Stimulated activated naive CD8-positive, alpha-beta T cell treated with anti-CD3 and anti-CD28 coated beads, Interleukin-15, amount 100 ng/mL, for 72 hours (primary cell): ENCODE measurements around the gene BMP7.
"Not testable (repeated sequence)": the region's sequence is repeated elsewhere in the genome, so short reads cannot be mapped to it uniquely, and the experiment has no call there.

Experiments
- ATAC-seq: fragments of 150-1000 bp; cut with Tn5 transposase; 2 replicates; pipeline ENCODE4 v1.10.0; 2021; ENCODE audit warnings: mild to moderate bottlenecking, moderate library complexity
- DNase-seq, 2 donors: peaks; one replicate each; pipeline ENCODE4 v3.0.0; 2021 to 2022
- H3K27ac Mint-ChIP-seq, 2 donors: one replicate each; pipeline ENCODE4 v1.8.0; 2022; ENCODE audit warnings: mild to moderate bottlenecking in 2 of 2, mixed read lengths in 2 of 2, moderate library complexity in 2 of 2
- H3K27me3 Mint-ChIP-seq: one replicate; pipeline ENCODE4 v1.8.0; 2022; ENCODE audit warnings: mixed read lengths
- H3K4me1 Mint-ChIP-seq: one replicate; pipeline ENCODE4 v1.8.0; 2022; ENCODE audit warnings: mild to moderate bottlenecking, mixed read lengths
- H3K4me3 Mint-ChIP-seq, 2 donors: one replicate each; pipeline ENCODE4 v1.8.0; 2022; ENCODE audit warnings: mild to moderate bottlenecking in 2 of 2, mixed read lengths in 2 of 2, moderate library complexity in 1 of 2
- H3K9me3 Mint-ChIP-seq, 2 donors: one replicate each; pipeline ENCODE4 v1.8.0; 2022; ENCODE audit warnings: mixed read lengths in 2 of 2

The BMP7 gene

GRCh38 chr20:57239324-57239723 is 27.1 kb downstream of the BMP7 start:
- not testable (repeated sequence) for ATAC-seq, DNase-seq, H3K27ac Mint-ChIP-seq, H3K4me1 Mint-ChIP-seq, H3K4me3 Mint-ChIP-seq
- H3K9me3 Mint-ChIP-seq = peaks cover 5 to 22% of the 10 kb centered on the region in 2 donors
- H3K27me3 Mint-ChIP-seq = peaks cover 54% of the 10 kb centered on the region

DNA sequence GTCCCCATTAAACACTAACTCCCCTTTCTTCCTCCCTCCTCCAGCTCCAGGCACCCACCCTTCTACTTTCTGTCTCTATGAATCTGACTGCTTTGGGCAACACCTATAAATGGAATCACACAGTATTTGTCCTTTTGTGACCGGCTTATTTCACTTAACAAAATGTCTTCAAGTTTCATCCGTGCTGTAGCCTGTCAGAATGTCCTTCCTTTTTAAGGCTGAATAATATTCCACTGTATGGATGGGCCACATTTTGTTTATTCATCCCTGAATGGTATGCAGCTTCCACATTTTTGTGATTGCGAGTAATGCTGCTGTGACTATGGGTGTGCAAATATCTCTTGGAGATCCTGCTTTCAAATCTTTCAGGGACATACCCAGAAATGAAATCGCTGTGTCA is 28.4 kb downstream of the BMP7 start:
- H3K9me3 Mint-ChIP-seq = peaks cover 5 to 22% of the 10 kb centered on the region in 2 donors
- DNase-seq = no peak
- peaks cover 59% of the 10 kb centered on the region for H3K27me3 Mint-ChIP-seq
- H3K4me3 Mint-ChIP-seq = no peak overlapping the region
- no peaks in the 10 kb centered on the region for H3K4me1 Mint-ChIP-seq
- H3K27ac Mint-ChIP-seq = no peak overlapping the region
- no peak for ATAC-seq

GRCh38 chr20:57237585-57237953 is 28.9 kb downstream of the BMP7 start:
- DNase-seq = no peak
- Mint-ChIP-seq H3K4me1 (no peaks in the 10 kb centered on the region), H3K27ac (no peak overlapping the region), H3K27me3 (peaks cover 59% of the 10 kb centered on the region), H3K4me3 (no peak overlapping the region), H3K9me3 (peaks cover 5 to 22% of the 10 kb centered on the region in 2 donors)
- no peak for ATAC-seq

DNA sequence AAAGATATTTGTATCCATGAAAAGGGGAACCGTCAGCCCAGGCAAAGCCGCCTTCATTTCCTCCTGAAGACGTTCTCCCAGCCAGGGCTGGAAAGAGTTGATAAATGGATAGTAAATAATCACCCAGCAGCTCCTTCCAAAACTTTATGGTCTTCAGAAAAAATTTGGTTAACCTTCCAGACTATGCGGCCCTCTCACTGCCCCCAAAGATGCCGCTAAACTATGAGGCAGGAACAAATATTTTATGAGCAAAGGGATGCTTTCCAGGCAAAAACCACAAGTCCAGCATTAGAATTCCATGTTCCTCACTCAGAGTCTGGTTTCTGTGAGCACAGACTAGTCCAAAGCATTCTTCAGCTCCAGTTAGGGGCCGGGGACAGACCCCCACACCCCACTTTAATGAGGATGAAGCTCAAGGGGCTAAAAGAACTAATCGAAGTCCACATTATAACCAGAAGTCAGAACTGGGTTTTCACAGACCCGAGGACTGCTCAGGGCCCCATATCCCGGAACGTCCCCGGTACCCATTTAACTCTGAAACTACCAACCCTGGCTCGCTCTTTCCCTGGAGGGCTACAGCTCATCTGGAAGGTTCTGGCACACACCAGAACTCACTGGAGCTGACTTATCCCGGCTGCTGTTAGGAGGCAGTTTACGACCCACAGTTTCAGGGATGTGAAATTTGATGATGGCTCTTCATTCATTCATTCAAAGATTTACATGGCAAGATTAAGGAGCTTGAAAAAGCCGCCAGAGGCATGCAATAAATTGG is 29.4 kb downstream of the BMP7 start:
- H3K9me3 Mint-ChIP-seq = peaks cover 5 to 22% of the 10 kb centered on the region in 2 donors
- H3K4me1 Mint-ChIP-seq = no peaks in the 10 kb centered on the region

GRCh38 chr20:57234556-57235251 is 31.7 kb downstream of the BMP7 start:
- no peak overlapping the region for H3K27ac Mint-ChIP-seq
- H3K4me1 Mint-ChIP-seq = no peaks in the 10 kb centered on the region
- DNase-seq (no peak), ATAC-seq (no peak)
- H3K27me3 Mint-ChIP-seq = peaks cover 64% of the 10 kb centered on the region
- H3K9me3 Mint-ChIP-seq = peaks cover 0 to 12% of the 10 kb centered on the region in 2 donors
- H3K4me3 Mint-ChIP-seq = no peak overlapping the region

More for the DNA sequence above, 29.4 kb downstream of the BMP7 start:
- Mint-ChIP-seq H3K27me3 (peaks cover 63% of the 10 kb centered on the region), H3K4me3 (no peak overlapping the region), H3K27ac (no peak overlapping the region)
- DNase-seq = no peak
- no peak for ATAC-seq

- Mint-ChIP-seq H3K4me3 (no peak overlapping the region), H3K27me3 (peaks cover 57% of the 10 kb centered on the region), H3K9me3 (no peaks in the 10 kb centered on the region), H3K4me1 (no peaks in the 10 kb centered on the region), H3K27ac (no peak overlapping the region)
- ATAC-seq (no peak), DNase-seq (no peak)
Observed at GRCh38 chr20:57231951-57232428, 34.5 kb downstream of the BMP7 start.

- ATAC-seq = no peak
- no peak for DNase-seq
- Mint-ChIP-seq H3K27ac (peak overlapping the region in 1 of 2 donors; percentile 75), H3K9me3 (no peaks in the 10 kb centered on the region), H3K4me1 (no peaks in the 10 kb centered on the region), H3K4me3 (no peak overlapping the region), H3K27me3 (peaks cover 50% of the 10 kb centered on the region)
Observed at GRCh38 chr20:57231161-57231560, 35.3 kb downstream of the BMP7 start.

GRCh38 chr20:57230247-57230646 is 36.2 kb downstream of the BMP7 start:
- Mint-ChIP-seq H3K27ac (no peak overlapping the region), H3K4me3 (no peak overlapping the region), H3K4me1 (no peaks in the 10 kb centered on the region)

DNA sequence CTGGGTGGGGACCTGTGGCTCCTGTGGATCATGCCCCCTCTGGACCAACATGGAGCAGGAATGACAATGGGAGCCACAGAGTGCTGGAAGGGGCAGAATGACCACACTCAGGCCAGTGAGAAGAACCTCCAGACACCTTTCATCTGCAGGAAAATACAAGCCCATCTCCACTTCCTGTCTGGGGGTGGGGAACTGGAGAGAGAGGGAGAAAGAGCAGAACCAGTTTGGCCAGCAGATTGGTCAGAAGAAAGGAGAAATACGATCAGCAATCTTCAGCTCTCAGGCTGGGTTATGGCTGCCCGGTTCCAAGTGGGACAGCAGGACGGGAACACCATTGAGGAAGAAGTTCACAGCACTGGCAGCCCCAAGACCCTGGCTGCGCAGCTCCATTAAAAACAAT is 37.0 kb downstream of the BMP7 start:
- peaks cover 39% of the 10 kb centered on the region for H3K27me3 Mint-ChIP-seq
- DNase-seq (no peak), ATAC-seq (no peak)
- no peaks in the 10 kb centered on the region for H3K4me1 Mint-ChIP-seq
- no peaks in the 10 kb centered on the region for H3K9me3 Mint-ChIP-seq
- H3K27ac Mint-ChIP-seq = no peak overlapping the region
- no peak overlapping the region for H3K4me3 Mint-ChIP-seq

More at GRCh38 chr20:57230247-57230646, 36.2 kb downstream of the BMP7 start:
- peaks cover 47% of the 10 kb centered on the region for H3K27me3 Mint-ChIP-seq
- DNase-seq (no peak), ATAC-seq (no peak)
- no peaks in the 10 kb centered on the region for H3K9me3 Mint-ChIP-seq

GRCh38 chr20:57225830-57226229 is 40.6 kb downstream of the BMP7 start:
- H3K27ac Mint-ChIP-seq = no peak overlapping the region
- DNase-seq (no peak), ATAC-seq (no peak)
- no peaks in the 10 kb centered on the region for H3K4me1 Mint-ChIP-seq
- H3K27me3 Mint-ChIP-seq = peaks cover 26% of the 10 kb centered on the region
- H3K4me3 Mint-ChIP-seq = no peak overlapping the region
- no peaks in the 10 kb centered on the region for H3K9me3 Mint-ChIP-seq

GRCh38 chr20:57225197-57225733 is 41.2 kb downstream of the BMP7 start:
- H3K4me1 Mint-ChIP-seq = no peaks in the 10 kb centered on the region
- DNase-seq = no peak
- ATAC-seq = no peak
- peaks cover 26% of the 10 kb centered on the region for H3K27me3 Mint-ChIP-seq
- no peaks in the 10 kb centered on the region for H3K9me3 Mint-ChIP-seq
- no peak overlapping the region for H3K27ac Mint-ChIP-seq
- H3K4me3 Mint-ChIP-seq = no peak overlapping the region

- Mint-ChIP-seq H3K9me3 (no peaks in the 10 kb centered on the region), H3K4me1 (no peaks in the 10 kb centered on the region), H3K27ac (no peak overlapping the region), H3K27me3 (peaks cover 26% of the 10 kb centered on the region), H3K4me3 (no peak overlapping the region)
- no peak for DNase-seq
- no peak for ATAC-seq
Observed at GRCh38 chr20:57224641-57225138, 41.8 kb downstream of the BMP7 start.

GRCh38 chr20:57223648-57224489 is 42.6 kb downstream of the BMP7 start:
- Mint-ChIP-seq H3K27me3 (peaks cover 18% of the 10 kb centered on the region), H3K27ac (peak overlapping the region in 1 of 2 donors; percentile 3), H3K4me3 (no peak overlapping the region), H3K4me1 (no peaks in the 10 kb centered on the region), H3K9me3 (no peaks in the 10 kb centered on the region)
- no peak for ATAC-seq
- no peak for DNase-seq

DNA sequence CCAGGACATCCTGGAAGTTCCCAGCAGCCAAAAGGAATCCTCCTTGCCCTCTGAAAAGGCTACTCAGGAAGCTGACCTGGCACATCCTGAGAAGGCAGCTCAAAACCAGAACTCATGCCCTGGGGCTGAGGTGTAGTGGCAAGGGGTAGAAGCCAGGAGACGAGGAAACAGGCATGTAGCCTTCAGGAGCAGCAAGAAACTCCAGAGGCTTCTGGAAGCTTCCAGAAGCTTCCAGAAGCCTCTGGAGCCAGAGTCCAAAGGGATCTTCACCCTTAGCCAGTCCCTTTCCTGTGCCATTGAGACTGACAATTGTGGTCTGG is 43.9 kb downstream of the BMP7 start:
- Mint-ChIP-seq H3K4me1 (no peaks in the 10 kb centered on the region), H3K27ac (no peak overlapping the region), H3K4me3 (no peak overlapping the region), H3K27me3 (peaks cover 14% of the 10 kb centered on the region), H3K9me3 (no peaks in the 10 kb centered on the region)
- ATAC-seq (no peak), DNase-seq (no peak)

GRCh38 chr20:57221916-57222630 is 44.4 kb downstream of the BMP7 start:
- Mint-ChIP-seq H3K27ac (no peak overlapping the region), H3K4me1 (no peaks in the 10 kb centered on the region), H3K27me3 (peaks cover 14% of the 10 kb centered on the region), H3K9me3 (no peaks in the 10 kb centered on the region), H3K4me3 (no peak overlapping the region)
- no peak for ATAC-seq
- no peak for DNase-seq
